Mononuclear cell (primary cell): ENCODE results near the gene TAS2R30. TPM values are rescaled to one million over a fixed set of nuclear protein-coding genes. Genes with fewer than 3 reads are reported as not detected.

ENCODE experiments used
- H3K27me3 ChIP-seq: 2 replicates; pipeline ENCODE4 v1.6.0; 2011; ENCODE audit warnings: low read length, control low read depth; ENCODE audit not compliant: insufficient read depth
- H3K4me1 ChIP-seq: 2 replicates; pipeline ENCODE4 v1.5.1; 2011; ENCODE audit warnings: mild to moderate bottlenecking, low read length, control low read depth; ENCODE audit not compliant: insufficient read depth
- H3K4me3 ChIP-seq: 2 replicates; pipeline ENCODE4 v1.5.1; 2011; ENCODE audit warnings: mild to moderate bottlenecking, low read length, moderate library complexity
- H3K9me3 ChIP-seq: 2 replicates; pipeline ENCODE4 v1.5.1; 2011; ENCODE audit warnings: low read depth, mild to moderate bottlenecking, control low read depth, low read length
- total RNA-seq: library from RNA; depleted of rRNA; stranded (reverse); fragments of >200 nt; gene quantifications from one replicate; pipeline ENCODE4 v1.2.3, GENCODE V29; 2012

The TAS2R30 gene
- total RNA-seq, 1 donor, result 21.8 TPM

DNA sequence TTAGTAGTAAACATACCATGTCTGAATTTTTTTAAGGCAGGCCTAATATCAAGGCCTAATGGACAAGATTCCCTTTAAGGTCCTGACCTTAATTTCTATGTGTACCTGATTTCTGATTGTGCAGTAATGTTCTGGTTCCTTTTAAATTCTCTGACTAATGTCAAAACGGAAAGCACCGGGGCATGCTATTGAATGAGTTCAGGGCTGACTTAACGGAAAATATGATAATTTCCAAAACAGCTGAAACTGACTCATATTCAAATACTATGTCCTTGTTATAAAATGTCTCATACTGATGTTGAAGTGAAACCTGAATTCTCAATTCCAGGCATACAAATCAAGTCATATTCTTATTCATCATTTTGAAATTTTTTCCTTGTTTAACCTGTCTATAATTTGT lies 49.0 kb downstream of the TAS2R30 start:
- no peaks in the 10 kb centered on the region for H3K4me1 ChIP-seq
- no peak overlapping the region for H3K4me3 ChIP-seq
- H3K27me3 ChIP-seq, result no peaks in the 10 kb centered on the region
- no peaks in the 10 kb centered on the region for H3K9me3 ChIP-seq

Other genes starting within 250 kb of the TAS2R30 start
- 0.94 TPM for gene TAS2R13, start 225.1 kb downstream of the TAS2R30 start, total RNA-seq
- gene PRH2, start 205.4 kb downstream of the TAS2R30 start, total RNA-seq, result not detected
- gene TAS2R14, start 195.4 kb downstream of the TAS2R30 start, total RNA-seq, result 1.2 TPM
- gene TAS2R50, start 147.7 kb downstream of the TAS2R30 start, total RNA-seq, result 0.31 TPM
- 2.6 TPM for gene TAS2R20, start 136.3 kb downstream of the TAS2R30 start, total RNA-seq
- gene TAS2R19, start 112.0 kb downstream of the TAS2R30 start, total RNA-seq, result 1.8 TPM
- 3.9 TPM for gene TAS2R31, start 103.2 kb downstream of the TAS2R30 start, total RNA-seq
- 6.5 TPM for gene TAS2R46, start 72.3 kb downstream of the TAS2R30 start, total RNA-seq
- not detected for gene TAS2R43, start 42.3 kb downstream of the TAS2R30 start, total RNA-seq
- 6.3 TPM for gene SMIM10L1, start 36.5 kb upstream of the TAS2R30 start, total RNA-seq
- gene TAS2R42, start 52.3 kb upstream of the TAS2R30 start, total RNA-seq, result not detected
- 0.10 TPM for gene PRB3, start 135.1 kb upstream of the TAS2R30 start, total RNA-seq
- not detected for gene PRB4, start 175.8 kb upstream of the TAS2R30 start, total RNA-seq